Measurements from ENCODE around the gene POLR3GL. TPM values are rescaled to one million over a fixed set of nuclear protein-coding genes. Genes with fewer than 3 reads are reported as not detected.

The POLR3GL gene
- total RNA-seq, 4 donors from 2014 or later: 3.3 to 28.1 (median 8.6) TPM

GRCh38 chr1:145962157-145963102 lies 2.1 kb upstream of the POLR3GL start:
- no peak for TF ChIP-seq CTCF (IDR thresholded peaks at IDR 0.05)
- peak; percentile 15 to 21 for TF ChIP-seq POLR2A (IDR thresholded peaks at IDR 0.05)
- peak overlapping the region; percentile 52 to 56 for H3K4me3 ChIP-seq
- peak; percentile 66 to 68 for DNase-seq
- H3K27me3 ChIP-seq: no peaks in the 10 kb centered on the region
- H3K36me3 ChIP-seq: no peaks in the 10 kb centered on the region
- peaks cover 0 to 13% of the 10 kb centered on the region in 2 donors for H3K4me1 ChIP-seq
- no peaks in the 10 kb centered on the region for H3K9me3 ChIP-seq
- intact Hi-C loops (cut with DNase I; ENCODE audit: low total_unique reads): no loop called here
- peak overlapping the region; percentile 86 to 93 for H3K27ac ChIP-seq

- Histone ChIP-seq H3K27me3 (no peaks in the 10 kb centered on the region), H3K9me3 (no peaks in the 10 kb centered on the region), H3K4me1 (peaks cover 0 to 13% of the 10 kb centered on the region in 2 donors), H3K27ac (peak overlapping the region; percentile 86 to 93), H3K4me3 (peak overlapping the region; percentile 55 to 61), H3K36me3 (no peaks in the 10 kb centered on the region)
- no peak for DNase-seq
- no peak for TF ChIP-seq CTCF (IDR thresholded peaks at IDR 0.05)
- TF ChIP-seq POLR2A (IDR thresholded peaks at IDR 0.05): no peak
- intact Hi-C loops (cut with DNase I; ENCODE audit: low total_unique reads): no loop called here
Measured at GRCh38 chr1:145963265-145964019, 1.0 kb upstream of the POLR3GL start.

- TF ChIP-seq POLR2A (IDR thresholded peaks at IDR 0.05) (no peak), CTCF (IDR thresholded peaks at IDR 0.05) (no peak)
- H3K27ac ChIP-seq: peak overlapping the region; percentile 86 to 93
- H3K4me3 ChIP-seq: peak overlapping the region; percentile 55 to 61
- DNase-seq: no peak
- H3K4me1 ChIP-seq: peaks cover 0 to 13% of the 10 kb centered on the region in 2 donors
- intact Hi-C loops (cut with DNase I; ENCODE audit: low total_unique reads): no loop called here
- H3K36me3 ChIP-seq: no peaks in the 10 kb centered on the region
- H3K27me3 ChIP-seq: no peaks in the 10 kb centered on the region
- H3K9me3 ChIP-seq: no peaks in the 10 kb centered on the region
Measured at GRCh38 chr1:145965119-145965744, 742 bp downstream of the POLR3GL start.

- Histone ChIP-seq H3K9me3 (no peaks in the 10 kb centered on the region), H3K36me3 (no peaks in the 10 kb centered on the region)
Measured at GRCh38 chr1:145967288-145967687, 2.8 kb downstream of the POLR3GL start.

More at GRCh38 chr1:145967288-145967687, 2.8 kb downstream of the POLR3GL start:
- H3K27me3 ChIP-seq: no peaks in the 10 kb centered on the region
- DNase-seq: no peak
- H3K27ac ChIP-seq: no peak overlapping the region
- TF ChIP-seq CTCF (IDR thresholded peaks at IDR 0.05): no peak
- no peak for TF ChIP-seq POLR2A (IDR thresholded peaks at IDR 0.05)
- intact Hi-C loops (cut with DNase I; ENCODE audit: low total_unique reads): no loop called here
- H3K4me3 ChIP-seq: no peak overlapping the region
- peaks cover 0 to 13% of the 10 kb centered on the region in 2 donors for H3K4me1 ChIP-seq
